Fibroblast of upper back skin (primary cell): ENCODE measurements around the gene BDH1.
"Not testable (repeated sequence)": the region's sequence is repeated elsewhere in the genome, so short reads cannot be mapped to it uniquely, and the experiment has no call there.

Experiments
- DNase-seq: peaks from one replicate; pipeline ENCODE4 v3.0.0-alpha.2; 2013

Gene BDH1, protein sequence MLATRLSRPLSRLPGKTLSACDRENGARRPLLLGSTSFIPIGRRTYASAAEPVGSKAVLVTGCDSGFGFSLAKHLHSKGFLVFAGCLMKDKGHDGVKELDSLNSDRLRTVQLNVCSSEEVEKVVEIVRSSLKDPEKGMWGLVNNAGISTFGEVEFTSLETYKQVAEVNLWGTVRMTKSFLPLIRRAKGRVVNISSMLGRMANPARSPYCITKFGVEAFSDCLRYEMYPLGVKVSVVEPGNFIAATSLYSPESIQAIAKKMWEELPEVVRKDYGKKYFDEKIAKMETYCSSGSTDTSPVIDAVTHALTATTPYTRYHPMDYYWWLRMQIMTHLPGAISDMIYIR

DNA sequence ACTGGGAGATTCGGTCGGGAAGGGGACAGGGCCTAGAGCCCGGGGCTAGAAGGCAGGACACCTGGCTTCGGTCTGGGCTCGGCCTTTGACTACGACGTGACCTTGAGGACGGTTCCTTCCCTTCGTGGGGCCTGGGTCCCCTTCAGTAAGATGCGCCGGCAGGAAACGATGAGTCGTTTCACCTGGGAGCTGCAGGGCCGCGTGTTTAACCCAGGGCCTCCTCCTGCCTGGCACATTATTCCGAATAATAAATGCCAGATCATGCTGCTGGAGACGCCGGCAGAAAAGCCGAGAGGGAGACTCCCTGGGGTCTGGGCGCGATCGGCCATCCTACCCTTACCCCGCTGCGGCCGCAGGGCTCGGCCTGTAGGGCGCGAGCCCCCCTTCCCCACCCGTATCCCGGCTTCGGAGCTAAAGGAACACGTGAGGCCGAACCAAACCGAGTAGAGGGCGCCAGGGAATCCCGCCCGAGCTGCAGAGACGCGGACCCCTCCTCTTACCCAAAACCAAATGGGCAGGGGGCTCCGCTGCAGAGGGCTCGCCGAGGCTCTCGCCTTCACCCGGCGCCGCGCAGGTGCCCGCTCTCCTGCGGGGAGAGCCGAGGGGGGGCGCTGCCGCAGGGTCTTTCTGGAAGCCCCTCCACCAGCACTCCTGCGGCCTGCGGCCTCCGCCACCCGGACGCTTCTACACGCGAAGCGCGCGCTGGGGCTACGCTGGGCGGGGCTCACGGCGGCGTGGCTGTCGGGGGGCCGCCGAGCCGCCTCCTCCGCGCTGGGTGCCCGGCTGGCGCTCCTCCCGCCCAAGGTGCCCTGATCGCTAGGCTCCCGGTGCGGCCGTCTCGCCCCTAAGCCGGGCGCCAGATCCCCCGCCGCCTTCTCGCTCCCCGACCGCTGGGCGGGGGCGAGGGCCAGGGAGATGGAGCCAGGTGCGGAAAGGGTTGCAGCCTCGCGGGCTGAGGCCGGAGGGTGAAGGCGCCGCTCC is at the start of gene BDH1:
Gene BDH1, minus strand, starts transcription at position 688 of the 981 bp plus-strand sequence. CDS start 9,525 bp downstream, outside the sequence.
- DNase-seq: peak; percentile 12

DNA sequence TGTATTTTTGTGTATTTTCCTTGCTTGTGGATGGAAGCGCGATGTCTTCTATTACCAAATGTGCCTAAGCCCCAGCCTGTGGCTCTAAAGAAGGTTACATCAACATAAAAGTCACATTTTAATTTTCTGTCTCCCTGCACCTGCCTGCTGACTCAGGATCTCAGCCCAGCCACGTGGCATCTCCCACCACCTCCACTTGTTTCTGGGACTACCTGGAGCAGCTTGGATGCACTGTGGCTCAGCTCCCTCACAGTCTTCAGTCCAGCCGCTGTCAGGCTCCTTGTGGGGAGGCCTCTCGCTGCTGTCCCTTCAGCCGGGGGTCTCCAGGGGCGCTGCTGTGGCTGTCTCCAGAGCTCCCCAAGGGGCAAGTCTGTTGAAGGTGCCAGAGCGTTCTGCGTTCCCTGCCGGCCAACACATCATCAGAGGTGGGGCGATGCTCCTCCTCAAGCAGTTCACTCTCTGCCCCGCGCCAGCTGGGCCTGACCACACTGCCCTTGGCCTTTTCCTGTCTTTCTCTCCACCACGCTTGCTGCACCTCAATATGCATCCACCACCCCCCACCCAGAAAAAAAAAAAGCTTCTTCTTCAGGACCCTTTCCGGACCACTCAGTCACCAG is 47.7 kb upstream of the BDH1 start:
- DNase-seq: no peak

DNA sequence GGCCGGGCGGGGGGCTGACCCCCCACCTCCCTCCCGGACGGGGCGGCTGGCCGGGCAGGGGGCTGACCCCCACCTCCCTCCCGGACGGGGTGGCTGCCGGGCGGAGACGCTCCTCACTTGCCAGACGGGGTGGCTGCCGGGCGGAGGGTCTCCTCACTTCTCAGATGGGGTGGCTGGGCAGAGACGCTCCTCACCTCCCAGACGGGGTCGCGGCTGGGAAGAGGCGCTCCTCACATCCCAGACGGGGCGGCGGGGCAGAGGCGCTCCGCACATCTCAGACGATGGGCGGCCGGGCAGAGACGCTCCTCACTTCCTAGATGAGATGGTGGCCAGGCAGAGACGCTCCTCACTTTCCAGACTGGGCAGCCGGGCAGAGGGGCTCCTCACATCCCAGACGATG is 46.6 kb upstream of the BDH1 start:
- not testable (repeated sequence) for DNase-seq

DNA sequence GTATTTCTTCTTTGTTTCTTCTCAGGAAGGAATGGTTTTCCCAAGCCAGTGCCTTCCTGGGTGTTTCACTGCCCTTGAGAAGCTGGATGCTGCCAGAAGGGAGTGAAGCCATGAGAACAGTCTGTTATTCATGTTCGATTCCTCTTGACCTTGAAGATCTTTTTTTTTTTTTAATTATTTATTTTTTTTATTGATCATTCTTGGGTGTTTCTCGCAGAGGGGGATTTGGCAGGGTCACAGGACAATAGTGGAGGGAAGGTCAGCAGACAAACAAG is 45.7 kb upstream of the BDH1 start:
- DNase-seq: not testable (repeated sequence)

DNA sequence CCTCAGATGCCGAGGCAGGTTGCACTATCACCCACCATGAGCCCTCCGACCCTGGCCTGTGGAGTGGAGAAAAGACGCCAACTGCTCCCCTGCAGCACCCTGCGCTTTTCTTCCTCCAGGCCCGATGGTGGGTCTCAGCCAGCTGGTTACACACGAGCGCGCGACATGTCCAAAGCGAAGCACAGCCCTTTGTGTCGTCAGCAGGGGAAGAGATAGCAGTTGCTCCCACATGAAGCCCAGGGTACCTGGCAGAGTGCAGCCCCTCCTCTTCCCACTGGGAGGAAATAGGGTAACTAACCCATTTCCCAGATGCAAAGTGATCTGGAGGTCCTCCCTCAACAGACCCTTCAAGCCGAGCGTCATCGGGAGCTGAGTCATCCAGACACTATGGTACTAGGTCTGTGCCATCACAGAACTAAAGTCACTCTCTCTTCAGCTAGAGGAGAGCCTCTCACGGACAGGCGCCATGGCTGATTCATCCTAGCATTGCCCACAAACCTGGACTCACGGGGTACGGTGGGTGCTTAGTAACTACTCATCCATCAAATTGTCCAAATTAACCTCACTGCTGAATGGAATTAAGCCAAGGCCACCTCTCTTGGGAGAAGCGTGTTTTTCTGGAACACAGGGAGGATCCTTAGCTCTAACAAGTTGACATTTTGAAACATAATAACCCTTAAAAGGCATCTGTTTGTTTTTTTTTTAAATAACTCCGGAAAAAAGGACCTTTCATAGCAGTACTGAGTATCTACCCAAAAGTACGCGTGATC is 45.2 kb upstream of the BDH1 start:
- DNase-seq: peak; percentile 6

DNA sequence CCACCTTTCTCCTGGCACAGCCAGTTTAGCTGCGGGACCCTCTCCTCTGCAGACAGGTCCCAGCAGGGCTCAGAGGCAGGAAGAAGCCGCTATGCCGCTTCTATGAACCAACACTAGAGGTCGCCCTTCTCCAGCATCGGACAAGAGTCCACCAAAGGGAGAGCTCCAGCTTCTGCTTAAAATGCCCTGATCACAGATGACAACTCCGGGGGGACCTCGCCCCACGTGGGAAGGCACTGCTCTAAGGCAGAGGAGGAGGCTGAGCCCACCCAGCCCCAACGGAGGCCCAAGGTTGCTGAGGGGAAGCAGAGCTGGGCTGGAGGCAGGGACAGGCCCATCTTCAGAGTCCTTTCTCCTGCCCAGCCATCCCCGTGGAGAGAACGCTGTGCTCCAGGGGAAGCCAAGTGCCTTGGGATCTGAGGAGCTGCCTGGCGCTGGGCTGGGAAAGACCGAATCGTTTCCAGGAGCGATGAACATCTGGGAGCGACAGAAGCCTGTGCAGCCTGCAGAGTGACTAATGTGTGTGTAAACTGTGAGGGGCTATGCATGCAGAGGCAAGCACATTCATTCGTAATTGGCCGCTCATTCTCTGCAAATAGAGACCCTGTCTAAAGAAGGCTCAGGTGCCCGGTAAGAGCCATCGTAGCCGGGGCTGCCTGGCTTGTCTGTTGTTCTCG is 43.5 kb upstream of the BDH1 start:
- DNase-seq: peak; percentile 73

DNA sequence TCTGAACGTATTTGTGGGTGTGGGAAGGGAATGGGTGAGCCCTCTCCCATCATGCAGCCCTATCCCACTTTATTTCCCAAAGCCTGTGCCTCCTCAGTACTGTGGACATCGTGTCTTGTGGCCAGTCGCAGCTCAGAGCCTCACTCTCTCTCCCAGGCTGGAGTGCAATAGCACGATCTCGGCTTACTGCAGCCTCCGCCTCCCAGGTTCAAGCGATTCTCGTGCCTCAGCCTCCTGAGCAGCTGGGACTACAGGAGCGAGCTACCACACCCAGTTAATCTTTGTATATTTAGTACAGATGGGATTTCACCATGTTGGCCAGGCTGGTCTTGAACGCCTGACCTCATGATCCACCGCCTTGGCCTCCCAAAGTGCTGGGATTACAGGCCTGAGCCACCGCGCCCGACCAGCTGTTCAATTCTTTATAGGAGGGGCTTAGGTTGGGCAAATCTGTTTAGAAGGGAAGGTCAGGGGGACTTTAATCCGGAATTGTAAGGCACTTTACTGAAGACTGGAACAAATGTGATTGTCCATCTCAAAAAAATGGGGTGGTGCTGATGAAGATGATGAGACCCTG is 42.7 kb upstream of the BDH1 start:
- DNase-seq: no peak

DNA sequence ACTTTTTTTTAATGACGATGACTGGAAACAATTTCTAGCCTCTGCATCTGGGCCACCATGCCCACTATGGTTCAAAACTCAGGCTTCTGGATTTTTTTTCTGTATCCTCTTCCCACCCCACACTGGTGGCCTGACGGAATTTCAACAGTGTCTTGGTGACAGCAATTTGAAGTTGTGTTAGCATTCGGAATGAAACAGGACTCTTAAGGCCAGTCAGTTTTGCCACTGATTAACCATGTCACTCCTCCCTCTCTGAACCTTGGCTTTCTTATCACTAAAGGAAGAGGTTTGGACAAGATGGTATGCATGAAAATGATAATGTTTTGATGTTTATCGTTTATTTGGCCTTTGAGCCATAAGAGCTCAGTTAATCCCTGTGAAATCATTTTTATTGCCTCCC is 41.6 kb upstream of the BDH1 start:
- DNase-seq: no peak

DNA sequence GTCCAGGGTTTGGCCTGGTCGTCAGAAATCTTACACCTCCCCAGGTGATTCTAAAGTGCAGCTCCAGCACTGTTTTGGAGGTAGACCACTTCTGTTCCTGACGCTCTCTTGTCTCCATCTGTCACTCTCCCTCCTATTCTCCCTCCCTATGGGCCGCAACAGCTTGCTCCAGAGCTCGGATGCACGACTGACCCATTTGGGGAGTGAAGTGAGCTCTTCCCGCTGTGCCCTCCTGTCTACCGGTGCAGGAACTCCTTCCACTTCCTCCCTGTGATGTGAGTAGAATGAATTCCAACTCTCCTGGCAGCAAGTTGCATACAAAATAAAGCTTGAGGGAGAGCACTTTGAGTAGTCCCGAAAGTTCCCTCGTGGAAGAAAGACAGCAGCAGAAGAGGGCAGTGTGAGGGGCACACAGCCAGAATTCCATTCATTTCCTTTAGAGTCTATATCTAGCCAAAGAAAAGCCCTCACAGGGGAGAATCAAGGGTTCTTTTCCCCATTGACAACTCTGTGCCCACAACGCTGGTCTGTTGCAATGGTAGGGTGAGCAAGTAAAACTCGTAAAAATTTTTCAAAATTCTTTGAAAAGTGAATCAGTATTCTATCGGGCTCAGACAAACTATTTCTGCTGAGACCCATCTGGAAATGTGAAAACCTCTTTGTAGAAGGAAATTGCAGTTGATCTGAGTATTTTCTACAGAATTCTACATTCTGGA is 39.9 kb upstream of the BDH1 start:
- no peak for DNase-seq

DNA sequence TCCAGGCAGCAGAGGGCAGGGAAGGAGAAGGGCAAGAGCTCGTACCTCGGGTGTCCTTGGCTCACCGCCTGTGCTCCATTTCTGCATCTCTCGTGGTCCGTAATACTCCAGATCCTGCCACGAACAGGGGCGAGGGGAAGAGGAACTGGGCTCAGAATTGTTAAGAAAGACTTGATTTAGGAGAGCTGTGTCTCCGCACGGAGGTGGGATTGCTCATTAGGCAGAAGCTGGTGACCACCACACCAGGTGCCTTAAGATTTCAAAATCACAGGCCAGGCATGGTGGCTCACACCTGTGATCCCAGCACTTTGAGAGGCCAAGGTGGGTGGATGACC is 37.2 kb upstream of the BDH1 start:
- DNase-seq: no peak

DNA sequence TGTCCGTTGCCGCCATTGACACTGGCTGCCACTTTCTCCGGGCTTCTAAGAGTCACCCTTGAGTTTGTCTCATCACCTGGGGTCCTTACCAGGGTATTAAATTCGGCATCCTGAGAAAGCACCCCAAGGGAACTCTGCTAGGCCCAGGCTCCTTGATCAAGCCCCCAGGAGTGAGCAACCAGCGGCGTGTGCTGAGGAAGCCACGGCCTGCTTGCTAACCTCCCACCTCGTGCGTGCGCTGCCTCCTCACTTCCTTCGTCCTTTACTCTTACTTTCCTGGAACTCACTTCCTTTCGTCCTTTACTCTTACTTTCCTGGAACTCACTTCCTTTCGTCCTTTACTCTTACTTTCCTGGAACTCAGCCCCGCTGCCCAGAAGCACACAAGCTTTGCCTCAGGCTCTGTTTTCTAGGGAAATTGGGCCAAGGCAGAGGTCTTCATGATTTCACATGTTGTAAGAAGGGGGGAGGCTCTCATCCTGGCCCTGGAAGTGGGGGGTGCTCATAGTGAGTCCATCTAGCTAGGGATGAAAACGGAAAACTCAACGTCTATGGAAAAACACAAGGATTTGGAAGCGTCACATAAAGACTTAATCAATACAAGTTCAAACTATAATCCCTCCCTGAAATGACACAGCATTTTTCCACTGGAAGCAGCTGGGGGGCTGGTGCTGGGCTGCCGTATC is 36.7 kb upstream of the BDH1 start:
- no peak for DNase-seq

DNA sequence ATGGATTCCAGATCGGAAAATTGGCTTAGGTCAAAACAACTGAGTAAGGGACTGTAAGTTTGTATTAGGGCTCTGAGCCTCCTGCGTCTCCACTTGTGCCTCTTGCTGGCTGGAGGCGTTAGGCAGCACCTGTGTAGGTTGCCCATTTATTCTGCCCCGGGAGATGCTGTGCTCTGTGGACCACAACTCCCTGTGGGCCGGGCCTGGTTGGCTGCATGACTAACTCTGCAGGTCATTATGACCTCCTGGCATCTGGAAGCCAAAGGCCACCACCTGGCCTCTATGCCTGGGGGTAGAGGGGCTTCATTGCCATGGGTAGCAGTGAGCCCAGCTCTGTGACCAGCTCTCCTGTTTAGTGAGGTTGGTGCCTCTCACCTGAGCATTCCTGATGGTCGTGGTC is 36.0 kb upstream of the BDH1 start:
- no peak for DNase-seq

DNA sequence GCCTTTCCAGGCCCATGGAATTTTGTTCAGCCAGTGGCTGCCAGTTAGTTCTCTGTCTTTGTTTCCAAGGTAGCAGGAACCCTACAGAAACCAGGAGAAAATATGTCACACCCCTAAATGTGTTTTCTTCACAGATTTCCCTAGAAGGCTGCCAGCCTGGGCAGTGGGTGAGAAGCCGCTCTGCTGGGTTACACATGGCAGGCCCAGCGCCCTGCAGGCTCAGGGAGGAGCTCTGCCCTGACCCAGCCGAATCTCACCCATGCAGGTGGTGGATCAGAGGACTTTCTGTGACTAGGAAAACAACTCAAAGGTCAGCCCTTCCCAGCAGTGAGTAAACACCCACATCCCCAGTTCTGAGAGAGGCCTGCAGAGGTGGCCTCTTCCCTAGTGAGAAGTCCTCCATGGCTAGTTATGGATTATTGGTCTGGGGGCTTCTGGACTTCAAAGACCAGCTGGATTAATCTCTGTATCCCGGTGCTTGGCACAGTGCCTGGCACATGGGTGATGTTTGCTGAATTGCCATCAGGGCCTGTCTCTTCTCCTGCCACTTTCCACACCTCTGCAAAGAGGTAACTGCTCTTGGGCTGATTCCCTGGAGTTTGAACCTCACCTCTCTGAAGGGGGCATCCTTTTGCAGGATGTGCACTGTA is 34.7 kb upstream of the BDH1 start:
- no peak for DNase-seq

DNA sequence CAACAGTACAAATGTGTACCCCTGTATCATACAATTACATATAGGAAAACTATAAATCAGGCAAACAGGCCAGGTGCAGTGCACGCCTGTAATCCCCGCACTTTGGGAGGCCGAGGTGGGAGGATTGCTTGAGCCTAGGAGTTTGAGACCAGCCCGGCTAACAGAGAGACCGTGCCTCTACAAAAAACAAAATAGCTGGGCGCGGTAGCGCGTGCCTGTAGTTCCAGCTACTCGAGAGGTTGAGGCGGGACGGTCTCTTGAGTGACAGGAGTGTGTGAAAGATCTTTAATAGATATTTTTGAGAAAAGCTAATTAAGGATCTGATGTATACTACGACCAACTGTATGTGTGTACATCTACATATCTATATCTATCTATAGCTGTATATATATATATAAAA is 33.8 kb upstream of the BDH1 start:
- no peak for DNase-seq

DNA sequence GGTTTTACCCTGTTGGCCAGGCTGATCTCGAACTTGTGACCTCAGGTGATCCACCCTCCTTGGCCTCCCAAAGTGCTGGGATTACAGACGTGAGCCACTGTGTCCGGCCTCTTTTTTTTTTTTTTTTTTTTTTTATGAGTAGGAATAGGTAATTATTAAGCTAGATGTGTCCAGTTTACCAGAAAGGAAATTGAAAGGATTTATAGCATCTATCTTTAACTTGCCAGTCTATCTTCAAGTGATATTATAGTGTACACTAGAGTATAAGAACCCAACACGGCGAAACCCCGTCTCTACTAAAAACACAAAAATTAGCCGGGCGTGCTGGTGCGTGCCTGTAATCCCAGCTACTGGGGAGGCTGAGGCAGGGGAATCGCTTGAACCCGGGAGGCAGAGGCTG is 31.0 kb upstream of the BDH1 start:
- DNase-seq: not testable (repeated sequence)

DNA sequence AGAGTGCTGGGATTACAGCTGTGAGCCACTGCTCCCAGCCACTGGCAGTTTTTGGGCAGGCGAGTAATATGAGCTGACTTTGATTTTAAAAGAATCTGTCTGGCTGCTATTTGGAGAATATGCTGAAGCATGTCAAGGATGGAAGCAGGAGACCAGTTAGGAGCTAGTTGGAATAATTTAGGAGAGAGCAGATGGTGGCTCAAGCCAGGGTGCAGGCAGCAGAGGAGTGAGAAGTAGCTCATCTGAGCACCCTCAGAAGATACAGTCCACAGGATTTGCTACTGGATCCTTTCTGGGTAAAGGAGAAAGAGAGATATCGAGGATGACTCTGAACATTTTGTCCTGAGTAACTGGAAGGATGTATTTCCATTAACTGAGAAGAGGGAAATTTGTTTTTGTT is 30.4 kb upstream of the BDH1 start:
- DNase-seq: no peak

DNA sequence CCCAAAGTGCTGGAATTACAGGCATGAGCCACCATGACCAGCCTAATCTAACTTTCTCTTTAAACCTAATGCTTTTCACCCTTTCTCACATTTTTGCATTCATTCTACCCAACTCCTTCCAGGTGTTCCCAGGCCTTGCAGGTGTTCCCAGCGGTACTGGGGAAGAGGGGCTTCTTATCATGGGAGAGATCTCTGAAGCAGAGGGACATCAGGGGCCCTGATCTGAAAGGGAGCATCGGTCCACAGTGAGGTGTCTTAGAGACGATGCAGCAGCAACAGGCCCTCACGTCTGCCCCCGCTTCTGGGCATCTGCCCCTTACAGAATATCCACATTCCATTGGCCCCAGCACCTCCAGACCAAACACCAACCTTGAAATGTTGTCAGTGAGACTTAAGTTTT is 29.0 kb upstream of the BDH1 start:
- no peak for DNase-seq

DNA sequence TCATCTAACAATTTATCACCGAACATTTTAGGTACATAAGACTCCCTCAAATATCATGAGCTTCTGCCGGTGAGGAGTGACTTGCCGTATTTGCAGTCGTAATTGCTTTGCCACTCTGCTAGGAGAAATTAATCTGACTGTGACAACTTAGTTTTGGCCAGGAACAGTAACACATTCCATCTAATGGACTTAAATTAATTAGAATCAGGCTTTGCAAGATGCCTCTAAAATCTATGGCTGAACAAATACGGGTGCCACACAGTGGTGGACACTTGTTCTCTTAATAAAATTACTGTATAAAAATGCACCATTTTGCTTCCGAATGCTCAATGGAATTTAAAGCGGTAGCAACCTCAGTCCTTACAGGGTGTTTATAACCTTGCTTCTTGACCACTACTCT is 27.6 kb upstream of the BDH1 start:
- DNase-seq: no peak

DNA sequence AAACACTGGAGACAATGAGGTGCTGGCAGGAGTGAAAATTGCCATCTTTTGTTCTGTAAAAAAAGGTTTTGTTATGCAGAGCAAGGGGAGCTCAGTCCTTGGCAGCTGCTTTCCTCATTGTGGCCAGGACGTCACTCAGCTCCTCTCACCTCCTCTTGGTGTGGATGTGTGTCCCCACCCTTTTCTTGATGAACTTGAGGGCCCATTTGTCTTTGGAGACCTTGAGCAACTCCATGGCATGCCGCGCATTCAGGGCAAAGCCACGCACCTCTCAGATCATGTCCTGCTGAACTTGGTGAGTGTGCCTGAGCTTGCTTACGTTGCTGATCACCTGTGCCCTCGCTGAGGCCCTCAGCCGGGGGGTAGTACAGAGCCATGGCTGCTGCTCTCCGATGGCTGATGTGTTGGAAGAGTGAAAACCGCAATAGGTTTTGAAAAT is 24.5 kb upstream of the BDH1 start:
- no peak for DNase-seq

DNA sequence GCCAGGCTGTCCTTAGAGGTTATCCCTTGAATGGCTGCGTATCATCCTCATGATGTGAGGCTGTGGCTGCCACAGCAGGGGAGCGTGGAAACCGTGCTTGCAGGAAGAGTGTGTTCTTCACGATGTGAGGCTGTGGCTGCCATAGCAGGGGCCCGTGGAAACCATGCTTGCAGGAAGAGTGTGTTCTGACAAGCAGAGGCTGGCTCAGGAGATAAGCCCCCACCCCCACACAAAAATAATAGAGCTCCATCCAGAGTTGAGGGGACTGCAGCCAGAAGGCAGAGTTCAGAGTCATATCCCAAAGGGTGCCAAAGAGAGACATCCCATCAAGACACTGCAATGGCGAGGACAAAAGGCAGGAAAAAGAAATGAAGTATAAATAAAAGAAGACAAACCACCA is 22.6 kb upstream of the BDH1 start:
- no peak for DNase-seq
